Stimulated activated CD4-positive, alpha-beta T cell treated with anti-CD3 and anti-CD28 coated beads, Interleukin-1b, Interleukin-23, amount 100 ng/mL, for 4 hours (primary cell): ENCODE results near the gene VENTX.
"Not testable (repeated sequence)": the region's sequence is repeated elsewhere in the genome, so short reads cannot be mapped to it uniquely, and the experiment has no call there.

Experiments
- DNase-seq, 2 donors: peaks; one replicate each; pipeline ENCODE4 v3.0.0-alpha.2; 2020; ENCODE audit warnings: low read depth in 2 of 2

The VENTX gene

DNA sequence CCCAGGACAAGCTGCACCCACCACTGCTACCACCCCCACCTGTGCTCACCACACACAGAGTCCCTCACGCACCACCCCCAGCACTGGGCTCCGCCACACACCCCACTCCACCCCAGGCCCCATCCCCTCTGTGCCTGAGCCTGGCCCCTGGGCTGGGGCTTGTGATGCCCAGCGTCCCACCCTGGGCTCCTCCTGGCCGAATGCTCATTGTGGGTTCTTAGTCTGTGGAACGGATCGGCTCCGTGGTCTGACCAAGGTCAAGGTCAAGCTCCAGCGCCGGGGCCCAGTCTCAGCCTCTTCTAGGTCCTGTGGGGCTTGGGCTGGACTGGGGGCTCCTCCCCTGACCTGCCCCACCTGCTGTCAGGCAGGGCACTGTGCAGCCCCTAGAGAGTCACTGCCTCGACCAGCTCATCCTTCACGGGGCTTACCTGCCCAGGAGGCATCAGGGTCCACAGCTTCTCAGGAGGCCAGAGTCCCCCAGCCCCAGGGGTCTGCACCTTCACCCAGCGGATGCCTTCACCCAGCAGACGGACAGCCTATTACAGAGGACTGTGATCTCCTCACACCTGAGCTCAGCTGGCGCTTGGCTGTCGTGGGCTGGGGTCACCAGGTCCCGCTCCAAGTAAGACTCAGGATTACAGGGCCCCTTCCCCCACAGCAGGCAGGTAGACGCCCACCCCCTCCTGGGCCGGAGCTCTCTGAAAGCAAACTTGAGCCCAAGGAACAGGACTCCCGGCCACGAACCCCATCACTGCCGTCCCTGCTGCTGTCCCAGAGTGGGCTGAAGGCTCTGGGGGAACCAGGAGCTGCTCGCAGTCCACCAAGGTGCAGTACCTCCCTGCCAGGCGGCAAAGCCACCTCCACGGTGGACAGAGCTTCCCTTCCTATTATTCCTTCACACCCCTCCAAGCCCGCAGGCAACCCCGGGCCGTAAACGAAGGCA, 22.9 kb upstream of the VENTX start:
- no peak for DNase-seq

DNA sequence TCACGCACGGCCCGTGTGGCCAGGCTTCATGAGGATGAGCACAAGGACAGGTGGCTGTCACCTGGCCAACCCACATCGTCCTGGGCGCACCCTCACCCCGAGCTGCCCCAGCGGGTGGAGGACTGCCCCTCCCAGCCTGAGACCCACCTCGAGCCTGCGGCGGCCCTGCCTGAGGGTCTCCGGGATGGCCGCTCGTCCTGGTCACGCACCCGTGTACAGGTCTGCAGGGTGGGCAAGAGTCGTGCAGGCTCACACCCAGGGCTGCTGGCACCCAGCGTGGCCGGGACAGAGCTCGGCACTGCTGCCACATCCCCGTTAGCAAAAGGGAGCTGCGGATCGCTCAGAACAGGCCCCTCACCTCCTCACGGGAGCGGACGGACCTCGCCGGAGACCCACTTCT, 22.1 kb upstream of the VENTX start:
- no peak for DNase-seq

DNA sequence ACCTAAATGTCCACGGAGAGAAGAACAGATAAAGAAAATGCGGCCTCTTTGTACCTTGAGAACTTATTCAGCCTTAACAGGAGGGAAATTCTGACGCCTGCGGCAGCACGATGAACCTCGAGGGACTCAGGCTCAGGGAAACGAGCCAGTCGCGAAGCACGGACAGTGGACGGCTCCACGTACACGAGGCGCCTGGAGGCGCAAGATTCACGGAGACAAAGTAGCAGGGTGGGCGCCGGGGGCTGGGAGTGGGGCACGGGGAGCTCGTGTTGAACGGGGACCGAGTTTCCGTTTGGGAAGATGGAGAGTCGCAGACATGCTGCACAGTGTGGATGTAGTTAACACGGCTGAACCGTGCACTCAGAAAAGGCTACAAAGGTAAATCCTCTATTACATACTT, 20.9 kb upstream of the VENTX start:
- DNase-seq = no peak

DNA sequence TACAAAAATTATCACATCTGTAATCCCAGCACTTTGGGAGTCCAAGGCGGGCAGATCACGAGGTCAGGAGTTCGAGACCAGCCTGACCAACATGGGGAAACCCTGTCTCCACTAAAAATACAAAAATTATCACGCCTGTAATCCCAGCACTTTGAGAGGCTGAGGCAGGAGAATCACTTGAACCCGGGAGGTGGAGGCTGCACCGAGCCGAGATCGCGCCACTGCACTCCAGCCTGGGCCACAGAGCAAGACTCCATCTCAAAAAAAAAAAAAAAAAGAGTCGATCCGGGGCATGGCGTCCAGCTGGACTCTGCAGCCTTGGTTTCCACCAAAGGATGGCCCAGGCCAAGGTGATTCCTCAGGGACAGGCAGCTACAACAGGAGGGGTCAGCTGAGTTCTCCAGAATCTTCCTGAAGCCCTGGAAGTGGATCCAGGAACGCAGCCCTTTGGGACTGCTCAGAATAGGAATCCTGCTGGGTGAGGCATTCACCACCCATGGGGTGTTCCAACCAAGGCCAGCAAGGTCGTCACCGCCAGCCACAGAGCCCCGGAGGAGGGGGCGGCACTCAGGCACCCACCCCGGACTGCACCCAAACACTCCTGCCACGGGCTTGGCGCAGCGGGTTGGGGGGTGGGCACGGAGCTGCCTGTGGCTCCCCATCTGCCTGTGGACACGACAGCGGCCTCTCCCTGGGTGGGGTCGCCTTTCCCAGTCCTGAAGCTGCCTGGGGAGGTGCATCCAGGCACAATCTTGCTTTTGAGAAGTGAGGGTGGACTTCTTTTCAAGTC, 19.7 kb upstream of the VENTX start:
- no peak for DNase-seq

DNA sequence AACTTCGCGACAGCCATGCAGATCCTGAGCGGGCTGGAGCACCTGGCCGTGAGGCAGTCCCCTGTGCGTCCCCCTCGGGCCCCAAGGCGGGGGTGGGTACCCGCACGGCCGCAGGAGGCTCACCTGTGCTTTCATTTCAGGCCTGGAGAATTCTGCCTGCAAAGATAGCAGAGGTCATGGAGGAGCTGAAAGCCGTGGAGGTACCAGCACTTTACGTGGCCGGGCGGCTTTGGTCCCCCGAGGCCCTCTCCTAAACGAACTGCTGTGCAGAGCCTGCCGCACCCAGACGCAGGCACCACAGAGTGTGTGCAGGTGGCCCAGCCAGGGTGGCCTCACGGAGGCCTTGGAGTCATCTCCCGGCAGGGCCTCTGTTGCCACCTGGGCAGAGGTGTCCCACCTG, 18.8 kb upstream of the VENTX start:
- DNase-seq = no peak

DNA sequence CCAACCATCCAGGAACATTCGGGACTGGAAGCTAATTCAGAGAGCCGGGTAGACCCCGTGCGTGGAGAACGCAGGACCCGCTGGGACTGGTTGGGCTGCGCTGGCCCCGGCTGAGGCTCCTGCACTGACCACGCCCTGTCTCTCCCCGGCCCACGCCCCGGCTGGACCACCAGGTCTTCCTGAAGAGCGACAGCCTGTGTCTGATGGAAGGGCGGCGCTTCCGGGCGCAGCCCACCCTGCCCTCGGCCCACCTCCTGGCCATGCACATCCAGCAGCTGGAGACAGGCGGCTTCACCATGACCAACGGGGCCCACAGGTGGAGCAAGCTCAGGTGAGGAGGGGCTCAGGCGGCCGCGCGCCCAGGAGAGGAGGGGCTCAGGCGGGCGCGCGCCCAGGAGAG, 17.9 kb upstream of the VENTX start:
- no peak for DNase-seq

DNA sequence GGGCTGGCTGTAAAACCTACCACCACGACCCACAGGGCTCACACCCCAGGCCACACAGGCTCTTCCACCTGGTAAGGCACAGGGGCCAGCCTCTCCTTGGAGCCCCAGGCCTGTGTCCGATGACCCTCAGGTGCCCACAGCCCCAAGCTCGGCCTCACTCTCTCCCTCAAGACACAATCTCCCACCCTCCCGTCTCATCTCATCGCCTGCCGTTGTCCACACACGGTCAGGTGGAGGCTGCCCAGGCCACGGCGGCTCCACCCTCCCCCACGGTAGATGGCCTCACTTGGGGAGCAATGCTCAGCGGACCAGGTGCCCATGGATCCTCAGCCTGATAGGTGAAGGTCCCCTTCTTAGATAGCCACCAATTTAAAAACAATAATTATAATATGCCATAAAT, 16.3 kb upstream of the VENTX start:
- DNase-seq = no peak

DNA sequence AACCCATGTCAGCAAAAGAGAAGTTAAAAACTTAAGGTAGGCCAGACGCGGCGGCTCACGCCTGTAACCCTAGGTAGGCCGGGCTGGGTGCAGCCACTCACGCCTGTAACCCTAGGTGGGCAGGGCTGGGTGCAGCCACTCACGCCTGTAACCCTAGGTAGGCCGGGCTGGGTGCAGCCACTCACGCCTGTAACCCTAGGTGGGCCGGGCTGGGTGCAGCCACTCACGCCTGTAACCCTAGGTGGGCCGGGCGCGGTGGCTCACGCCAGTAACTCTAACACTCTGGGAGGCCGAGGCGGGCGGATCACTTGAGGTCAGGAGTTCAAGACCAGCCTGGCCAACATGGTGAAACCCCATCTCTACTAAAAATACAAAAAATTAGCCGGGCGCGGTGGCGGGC, 15.9 kb upstream of the VENTX start:
- DNase-seq = not testable (repeated sequence)

DNA sequence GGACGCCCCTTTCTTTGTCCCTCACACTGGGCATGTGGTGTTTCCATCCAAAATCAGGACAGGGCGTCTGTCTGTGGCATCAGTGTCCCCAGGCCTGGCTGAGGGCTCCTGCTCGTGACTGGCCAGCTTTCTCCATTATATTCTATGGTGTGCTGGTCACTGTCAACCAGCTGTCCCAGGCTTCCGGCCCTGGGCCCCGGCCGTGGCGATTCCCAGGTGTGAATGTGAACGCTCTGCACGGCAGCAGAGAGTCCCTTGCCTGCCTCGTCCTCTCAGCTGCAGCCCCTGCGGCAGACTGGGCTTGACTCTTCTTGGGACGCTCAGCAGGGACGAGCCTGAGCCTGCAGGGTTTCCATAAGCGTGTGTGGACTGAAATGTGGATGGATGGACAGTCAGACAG, 13.6 kb upstream of the VENTX start:
- no peak for DNase-seq

DNA sequence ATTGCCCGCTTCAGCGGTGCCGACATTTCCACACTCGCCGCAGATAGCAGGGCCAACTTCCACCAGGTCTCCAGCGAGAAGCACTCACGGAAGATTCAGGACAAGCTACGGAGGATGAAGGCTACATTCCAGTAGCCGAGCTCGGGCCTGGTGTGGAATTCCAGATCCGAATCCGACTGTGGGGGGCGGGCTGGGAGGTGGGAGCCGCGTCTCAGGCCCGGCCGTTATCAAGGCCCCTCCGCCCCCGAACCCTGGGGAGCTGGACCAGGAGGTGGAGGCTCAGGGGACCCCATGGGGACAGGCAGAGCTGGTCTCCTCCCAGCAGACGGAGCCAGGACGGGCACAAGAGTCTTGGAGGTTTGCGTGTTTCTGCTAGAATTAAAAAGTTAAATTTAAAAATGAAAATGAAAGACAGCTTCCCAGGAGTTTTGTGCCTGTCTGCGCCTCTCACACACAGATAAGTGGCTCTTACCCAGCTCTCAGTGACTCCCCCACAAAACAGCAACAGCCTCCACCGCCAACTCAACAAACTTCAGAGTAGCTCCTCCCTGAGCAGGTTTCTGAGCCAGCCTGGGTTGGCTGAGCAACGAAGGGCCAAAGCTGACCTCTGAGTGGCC, 12.8 kb upstream of the VENTX start:
- no peak for DNase-seq

DNA sequence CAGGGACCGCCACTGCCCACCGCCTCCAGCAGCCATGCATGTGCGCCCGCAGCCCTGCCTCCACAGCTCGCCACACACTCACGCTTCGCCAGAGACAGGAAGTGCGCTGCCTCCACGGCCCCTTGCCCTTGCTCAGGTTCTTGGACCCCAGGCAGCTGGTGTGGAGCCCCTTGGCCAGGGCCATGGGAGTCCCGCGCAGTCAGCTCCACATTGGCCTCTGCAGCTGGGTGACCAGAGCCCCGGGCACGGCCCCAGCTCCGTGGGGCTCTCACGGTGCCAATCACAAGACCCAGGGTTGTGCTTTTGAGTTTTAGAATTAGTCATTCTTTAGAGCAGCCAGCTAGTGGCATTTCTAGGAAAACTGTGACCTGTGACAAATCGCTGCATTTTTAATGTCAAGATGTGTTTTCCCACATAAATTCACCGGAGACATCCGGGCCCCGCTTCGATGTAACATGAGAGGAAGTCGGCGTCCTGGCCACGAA, 11.9 kb upstream of the VENTX start:
- DNase-seq = no peak

DNA sequence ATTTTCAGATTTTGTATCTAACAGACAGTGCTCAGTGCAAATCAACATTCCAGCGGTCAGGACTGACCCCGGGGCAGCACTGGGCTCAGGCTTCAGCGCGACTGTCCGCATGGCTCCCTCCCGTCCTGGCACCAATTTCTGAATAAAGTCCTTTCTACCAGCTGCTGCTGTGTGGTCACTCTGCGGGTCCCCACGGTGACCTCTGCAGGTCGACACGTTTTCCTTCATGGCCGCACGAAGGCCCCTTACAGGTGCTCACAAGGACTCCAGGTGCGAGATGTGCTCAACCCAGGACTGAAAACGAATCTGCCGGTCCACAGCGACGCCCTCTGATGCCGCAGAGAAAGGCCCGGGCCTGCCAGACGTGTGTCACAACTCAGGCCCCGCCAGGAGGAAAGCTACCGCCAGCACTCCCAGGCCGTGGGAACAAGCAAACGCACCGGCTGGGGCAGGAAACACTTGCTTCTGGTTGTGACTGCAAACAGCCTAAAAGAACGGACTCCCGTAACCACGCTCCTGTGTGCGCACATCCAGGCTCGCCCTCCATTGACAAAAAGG, 11.3 kb upstream of the VENTX start:
- DNase-seq = no peak

DNA sequence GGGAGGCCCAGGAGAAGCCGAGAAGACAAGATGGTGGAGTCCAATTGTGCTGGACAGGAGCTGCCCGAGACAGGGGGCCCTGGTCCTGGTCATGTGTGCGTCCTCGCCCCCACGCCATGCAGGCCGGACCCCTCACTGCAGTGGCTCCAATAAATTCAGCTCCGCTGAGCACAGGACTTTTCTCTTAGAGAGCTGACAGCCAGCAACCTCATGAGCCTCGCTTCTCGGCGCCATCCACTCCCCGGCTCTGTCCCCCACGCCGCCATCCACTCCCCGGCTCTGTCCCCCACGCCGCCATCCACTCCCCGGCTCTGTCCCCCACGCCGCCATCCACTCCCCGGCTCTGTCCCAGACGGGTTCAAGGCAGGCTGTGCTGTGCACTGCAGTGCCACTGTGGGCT, 10.4 kb upstream of the VENTX start:
- DNase-seq = no peak

DNA sequence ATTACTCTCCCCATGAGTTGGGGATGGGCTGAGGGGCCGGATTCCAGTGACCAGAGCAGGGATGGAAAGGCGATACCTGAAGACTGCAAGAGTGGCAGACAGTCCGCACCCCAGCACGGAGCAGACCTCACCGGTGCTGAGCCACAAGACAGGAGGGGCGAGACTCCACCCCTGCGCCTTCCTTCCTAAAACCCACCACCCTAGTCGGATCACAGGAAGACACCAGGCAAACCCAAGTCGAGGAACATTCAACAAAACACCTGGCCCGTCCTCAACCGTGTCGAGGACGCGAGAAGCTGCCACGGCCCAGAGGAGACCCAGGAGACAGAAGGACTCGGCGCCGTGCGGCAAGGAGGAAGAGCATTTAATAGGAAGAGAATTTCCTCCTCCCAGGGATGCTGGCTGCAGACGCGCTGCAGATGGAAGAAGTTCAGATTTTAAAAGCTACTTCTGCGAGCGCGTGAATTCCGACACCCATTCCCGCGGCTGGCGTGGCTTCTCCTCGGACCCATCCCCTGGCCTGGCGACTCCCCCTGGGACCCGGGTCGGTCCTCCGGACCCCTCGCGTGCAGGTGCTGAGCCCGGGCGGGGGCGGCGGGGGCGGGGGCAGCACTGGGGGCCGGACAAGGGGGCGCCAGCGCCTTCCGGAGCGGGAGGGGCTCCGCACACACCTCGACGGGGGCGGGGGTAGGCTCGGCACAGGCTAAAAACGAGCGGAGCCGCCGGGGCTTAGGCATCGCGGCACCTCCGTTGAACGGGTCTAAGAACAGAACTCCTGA, 8.2 kb upstream of the VENTX start:
- no peak for DNase-seq

DNA sequence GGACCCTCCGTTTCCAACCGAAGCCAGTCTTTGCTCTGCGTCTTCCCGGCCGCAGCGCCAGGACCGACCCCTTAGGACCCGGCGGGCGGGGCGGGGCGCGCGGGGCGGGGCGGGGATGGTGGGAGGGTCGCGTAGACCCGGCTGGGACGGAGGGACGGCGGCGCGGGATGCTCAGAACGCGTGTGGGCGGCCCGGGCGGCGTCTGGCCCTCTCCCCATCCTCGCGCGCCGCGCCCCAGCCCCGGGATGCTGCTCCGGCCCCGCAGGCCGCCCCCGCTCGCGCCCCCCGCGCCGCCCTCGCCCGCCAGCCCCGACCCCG, 7.7 kb upstream of the VENTX start, which contains the start of gene UTF1:
UTF1 (plus strand) TSS at position 174 of the 318 bp plus-strand sequence; CDS start at position 246, 72 bp downstream.
- DNase-seq = no peak

DNA sequence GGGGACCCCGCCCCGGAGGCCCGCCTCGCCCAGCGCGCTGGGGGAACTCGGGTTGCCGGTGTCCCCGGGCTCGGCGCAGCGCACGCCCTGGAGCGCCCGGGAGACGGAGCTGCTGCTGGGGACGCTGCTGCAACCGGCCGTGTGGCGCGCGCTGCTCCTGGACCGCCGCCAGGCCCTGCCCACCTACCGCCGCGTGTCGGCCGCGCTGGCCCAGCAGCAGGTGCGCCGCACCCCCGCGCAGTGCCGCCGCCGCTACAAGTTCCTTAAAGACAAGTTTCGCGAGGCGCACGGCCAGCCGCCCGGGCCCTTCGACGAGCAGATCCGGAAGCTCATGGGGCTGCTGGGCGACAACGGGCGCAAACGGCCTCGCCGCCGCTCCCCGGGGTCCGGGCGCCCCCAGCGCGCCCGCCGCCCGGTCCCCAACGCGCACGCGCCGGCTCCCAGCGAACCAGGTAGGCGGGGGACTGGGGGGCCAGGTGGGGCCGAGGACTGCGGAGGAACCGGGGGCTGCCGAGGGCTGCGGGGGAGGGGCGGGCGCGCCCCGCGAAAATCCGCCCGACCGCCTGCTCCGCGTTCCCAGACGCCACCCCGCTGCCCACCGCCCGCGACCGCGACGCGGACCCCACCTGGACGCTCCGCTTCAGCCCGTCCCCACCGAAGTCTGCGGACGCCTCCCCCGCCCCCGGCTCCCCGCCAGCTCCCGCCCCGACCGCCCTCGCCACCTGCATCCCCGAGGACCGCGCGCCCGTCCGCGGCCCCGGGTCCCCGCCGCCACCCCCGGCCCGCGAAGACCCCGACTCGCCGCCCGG, 7.1 kb upstream of the VENTX start:
- no peak for DNase-seq

DNA sequence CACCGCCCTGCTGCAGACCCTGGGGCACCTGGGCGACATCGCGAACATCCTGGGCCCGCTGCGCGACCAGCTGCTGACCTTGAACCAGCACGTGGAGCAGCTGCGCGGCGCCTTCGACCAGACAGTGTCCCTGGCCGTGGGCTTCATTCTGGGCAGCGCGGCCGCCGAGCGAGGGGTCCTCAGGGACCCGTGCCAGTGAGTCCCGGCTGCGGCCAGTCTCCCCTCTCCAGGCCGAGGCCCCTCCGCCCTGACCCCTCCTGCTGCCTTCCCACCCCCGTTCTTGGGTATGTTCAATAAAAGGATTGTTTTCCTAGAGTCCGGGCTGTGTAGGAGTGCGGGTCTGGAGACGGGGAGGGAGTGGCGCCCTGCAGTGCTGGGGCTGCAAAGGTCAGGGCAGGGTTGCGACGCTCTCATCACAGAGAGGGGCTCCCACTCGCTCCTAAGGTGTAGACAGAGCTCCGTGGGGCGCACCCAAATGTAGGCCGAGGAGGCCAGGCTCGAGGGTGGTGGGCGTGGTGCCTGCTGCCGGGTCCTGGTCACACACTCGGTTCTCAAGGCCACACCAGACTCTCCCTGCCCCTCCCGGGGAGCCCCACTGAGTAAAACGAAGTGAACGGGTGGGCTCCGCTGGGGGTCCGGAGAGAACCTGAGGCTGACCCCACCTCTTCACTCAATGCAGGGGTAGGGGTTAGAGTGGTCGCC, 6.3 kb upstream of the VENTX start:
- DNase-seq = no peak

DNA sequence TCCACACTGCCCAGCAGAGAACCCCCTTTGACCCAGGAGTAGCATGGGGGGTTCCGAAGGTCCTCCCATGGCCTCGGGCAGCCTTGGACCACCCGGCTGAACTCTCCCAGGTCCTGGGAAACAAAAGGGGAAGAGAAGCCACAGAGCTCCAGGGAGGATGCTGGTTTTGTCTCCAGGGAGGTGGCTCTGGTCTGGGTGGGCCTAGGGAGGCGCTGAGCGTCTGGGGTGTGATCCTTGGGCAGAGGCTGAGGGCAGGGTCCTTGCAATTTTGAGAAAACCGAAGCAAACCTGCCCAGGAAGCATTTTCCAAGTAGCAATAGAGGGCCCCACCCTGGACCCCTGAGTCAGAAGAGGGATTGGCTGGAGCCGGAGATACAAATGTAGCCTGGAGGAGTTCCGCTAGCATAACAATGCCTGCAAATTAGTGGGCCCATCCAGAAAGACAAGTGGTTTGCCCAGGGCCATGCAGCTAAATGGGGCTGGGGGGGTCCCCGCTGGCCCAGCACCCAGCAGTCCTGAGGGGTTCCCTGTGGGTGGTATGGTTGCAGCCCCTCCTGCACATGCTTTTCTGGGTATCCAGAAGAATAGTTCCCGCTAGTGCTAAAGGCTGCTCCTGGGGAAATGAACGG, 5.6 kb upstream of the VENTX start:
- no peak for DNase-seq

DNA sequence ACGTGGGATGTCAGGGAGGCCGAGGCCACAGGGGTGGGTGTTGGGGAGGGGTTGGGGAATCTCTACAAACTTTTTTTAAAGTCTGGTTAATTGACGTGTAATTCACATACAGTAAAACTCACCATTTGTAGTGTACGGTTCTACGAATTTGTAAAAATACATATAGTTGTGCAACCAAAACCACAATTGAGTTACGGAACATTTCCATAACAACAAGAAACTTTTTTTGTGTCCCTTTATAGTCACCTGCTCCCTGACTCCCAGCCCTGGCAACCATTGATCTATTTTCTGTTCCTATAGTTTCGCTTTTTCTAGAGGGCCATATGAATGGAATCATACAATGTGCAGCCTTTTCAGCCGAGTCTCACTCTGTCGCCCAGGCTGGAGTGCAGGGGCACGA, 2.9 kb upstream of the VENTX start:
- not testable (repeated sequence) for DNase-seq
